ENCODE measurements around the gene NEU4. TPM values are rescaled to one million over a fixed set of nuclear protein-coding genes. Genes with fewer than 3 reads are reported as not detected.
"Not testable (repeated sequence)": the region's sequence is repeated elsewhere in the genome, so short reads cannot be mapped to it uniquely, and the experiment has no call there.

Gene NEU4
- total RNA-seq, 1 donor from 2014 or later = not detected

DNA sequence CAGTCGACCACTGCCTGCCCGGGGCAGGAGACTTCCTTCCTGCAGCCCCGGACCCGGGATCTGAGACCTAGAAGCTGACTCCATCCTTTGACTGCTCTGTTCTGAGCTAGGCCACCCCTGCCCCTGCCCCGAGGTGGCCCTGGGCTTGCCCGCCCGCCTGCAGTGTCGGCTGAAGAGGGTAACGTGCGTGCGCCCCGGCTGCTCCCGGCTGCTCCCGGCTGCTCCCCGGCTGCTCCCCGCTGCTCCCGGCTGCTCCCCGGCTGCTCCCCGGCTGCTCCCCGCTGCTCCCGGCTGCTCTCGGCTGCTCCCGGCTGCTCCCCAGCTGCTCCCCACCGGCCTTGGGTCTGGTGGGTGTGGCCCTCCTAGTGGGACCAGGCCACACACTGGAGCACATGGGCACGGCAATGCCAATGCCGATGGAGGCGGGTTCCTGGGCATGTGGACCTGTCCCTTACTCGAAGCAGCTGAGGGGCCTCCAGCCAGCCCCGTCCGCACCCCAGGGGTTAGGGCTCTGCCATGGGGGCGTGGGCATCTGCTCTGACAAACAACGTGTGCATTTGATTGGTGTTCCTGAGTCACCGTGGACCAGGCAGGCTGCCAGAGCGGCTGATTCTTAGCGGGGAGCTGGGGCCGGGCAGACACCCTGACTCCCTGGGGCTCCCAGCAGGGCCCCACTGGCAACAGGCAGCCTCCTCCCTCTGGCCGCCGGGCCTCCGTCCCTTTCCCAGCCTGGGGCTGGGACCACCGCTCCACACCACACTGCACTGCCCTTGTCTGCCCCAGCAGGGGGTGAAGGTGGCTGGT, 34.4 kb upstream of the NEU4 start:
- intact Hi-C loops (cut with DNase I) = no loop called here
- no peak for ATAC-seq
- DNase-seq (ENCODE audit: low spot score) = peak; percentile 60

DNA sequence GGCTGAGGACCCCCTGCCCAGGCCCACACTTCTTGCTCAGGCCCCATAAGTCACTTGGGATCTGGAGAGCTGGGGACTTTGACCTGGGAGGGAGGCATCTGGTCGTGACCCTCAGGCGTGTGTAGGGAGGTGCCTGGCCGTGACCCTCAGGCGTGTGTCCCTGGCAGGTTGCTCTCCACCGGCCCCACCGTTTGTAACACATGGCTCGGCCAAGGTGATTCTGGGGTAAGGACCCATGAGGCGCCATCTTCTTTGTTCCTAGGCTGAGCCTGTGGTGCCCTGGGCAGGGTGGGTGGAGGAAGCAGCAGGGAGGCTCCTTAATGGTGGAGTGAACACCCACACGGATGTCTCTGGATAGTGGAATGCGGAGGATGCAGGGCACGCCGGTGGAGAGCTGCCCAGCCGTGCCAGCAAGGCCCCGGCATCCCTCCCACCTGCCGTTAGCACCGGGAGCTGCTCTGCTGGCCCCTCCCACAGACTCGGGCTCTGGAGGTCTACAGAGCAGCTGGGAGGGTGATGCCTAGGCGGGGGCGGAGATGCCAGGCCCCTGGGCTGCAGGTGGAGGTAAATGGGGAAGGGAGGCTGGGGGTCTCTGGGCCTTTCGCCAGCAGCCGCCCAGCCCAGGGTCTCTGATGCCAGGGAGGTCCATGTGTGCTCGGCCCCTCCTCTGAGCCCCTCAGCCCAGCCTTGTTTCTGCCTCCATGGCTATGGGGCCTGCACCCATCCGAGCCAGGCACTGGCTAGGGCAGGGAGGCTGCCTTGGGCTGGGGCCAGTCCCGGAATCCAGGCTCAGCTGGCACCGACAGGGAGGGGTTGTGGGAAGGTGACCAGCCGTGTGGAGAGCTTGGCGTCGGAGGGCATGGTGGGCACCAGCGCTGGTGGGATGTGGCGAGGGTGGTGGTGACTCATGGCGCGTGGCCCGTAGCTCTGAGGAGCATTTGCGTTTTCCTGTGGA, 33.5 kb upstream of the NEU4 start:
- DNase-seq (ENCODE audit: low spot score) (peak; percentile 44), ATAC-seq (no peak)
- intact Hi-C loops (cut with DNase I) = no loop called here

DNA sequence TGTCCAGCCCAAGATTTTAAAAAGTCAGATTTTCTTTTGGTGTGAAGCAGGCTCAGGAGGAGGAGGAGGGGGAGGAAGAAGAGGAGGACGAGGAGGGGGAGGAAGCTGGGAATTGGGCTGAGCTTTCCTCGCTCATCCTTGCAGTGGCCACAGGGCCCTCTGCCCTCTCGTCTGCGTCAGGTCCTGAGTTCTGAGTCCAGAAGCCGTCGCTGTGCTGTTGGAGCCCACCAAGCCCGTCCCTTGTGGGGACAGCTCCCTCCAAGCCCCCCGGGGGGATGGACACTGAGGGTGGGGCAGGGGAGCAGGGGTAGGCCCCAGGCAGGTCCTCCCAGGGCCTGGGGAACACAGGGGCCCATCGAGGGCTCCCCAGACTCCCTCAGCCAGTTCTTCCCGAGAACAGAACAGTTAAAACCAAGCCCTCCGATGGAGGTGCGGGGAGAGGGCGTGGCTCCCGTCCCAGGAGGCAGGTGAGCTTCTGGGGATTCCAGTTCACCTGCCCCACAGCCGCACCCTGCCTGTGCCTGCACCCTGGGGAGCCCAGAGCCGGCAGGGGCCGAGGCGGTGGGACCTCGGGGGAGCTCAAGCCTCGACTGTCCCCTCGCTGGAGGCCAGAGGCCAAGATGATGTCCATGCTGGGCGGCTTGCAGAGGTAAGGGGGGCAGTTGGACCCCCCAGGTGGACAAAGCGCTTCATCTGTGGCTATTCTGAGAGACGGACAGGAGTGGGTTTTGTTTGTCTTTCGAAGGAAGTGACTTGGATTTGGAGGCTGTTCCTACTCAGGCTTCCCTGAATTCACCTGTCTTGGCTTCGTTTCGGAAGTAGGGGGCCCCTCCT, 32.4 kb upstream of the NEU4 start, which contains the start of gene GAL3ST2:
GAL3ST2 (plus strand) TSS at position 487 of the 834 bp plus-strand sequence; CDS start at position 621, 134 bp downstream.
- intact Hi-C loops (cut with DNase I) = no loop called here
- DNase-seq (ENCODE audit: low spot score) (no peak), ATAC-seq (no peak)

DNA sequence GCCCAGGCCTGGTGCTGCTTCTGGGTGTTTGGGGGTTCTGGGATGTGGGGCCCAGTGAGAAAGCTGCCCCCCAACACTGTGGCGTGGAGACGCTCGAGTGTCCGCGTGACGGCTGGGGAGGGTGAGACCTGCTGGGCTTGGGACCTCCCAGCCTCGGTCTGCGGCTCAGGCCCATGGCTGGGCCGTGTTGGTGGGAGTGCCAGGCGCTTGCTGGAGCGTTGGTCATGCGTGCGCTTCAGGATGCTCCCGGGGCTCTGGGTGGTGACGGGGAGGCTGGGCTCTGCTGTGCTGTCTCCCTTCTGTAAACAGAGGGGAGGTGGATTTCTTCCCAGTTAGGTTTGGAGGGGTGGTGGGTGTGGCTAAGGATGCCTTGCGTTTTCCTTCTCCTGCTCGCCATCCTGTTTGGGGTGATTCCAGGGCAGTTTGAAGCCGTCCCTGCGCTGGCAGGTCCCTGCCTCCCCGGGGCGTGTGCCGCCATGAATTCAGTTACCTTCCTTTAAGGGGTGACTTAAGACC, 31.8 kb upstream of the NEU4 start:
- no peak for ATAC-seq
- DNase-seq (ENCODE audit: low spot score) = no peak
- intact Hi-C loops (cut with DNase I) = no loop called here

DNA sequence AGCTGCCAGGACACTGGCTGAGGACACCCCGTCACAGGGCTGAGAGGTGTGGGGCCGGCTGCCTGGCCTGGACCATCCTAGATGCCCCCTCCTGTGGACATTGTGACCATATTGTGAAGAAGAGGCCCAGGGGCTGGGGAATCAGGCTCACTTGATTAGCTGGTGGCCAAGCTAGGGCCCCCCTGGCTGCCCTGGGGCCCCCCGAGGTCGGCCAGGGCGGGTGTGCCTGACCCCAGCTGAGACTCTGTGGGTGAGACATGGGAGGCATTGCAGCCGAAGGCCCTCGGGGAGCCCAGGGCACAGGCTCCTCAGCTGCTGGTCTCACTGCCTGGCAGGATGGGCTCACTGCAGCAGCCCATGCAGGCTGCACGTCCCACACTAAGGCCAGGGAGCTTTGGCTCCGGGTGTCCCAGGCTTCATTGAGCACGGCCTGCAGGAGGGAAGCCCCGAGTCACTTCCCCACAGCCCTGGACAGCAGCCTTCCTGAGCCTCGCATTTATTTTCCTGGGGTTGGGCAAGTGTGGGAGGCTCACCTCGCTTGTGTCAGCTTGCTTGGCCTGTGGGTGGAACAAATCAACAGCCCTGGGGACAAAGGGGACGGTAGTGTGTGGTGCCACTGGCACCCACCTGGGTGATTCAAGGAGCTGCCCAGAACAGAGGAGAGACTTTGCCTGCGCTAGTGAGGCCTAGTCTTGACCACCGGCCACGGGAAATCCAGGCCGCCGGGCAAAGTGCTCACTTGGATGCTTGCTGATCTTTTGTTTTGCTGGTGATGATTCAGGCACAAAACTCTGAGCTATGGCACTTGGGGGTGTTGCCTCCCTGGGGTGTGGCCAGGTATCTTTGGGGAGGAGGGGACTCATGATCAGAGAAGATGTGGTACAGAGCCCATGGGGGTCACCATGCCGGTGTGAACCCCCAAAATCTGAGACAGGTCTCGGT, 31.0 kb upstream of the NEU4 start:
- no peak for ATAC-seq
- intact Hi-C loops (cut with DNase I) = no loop called here
- DNase-seq (ENCODE audit: low spot score) = peak; percentile 48

DNA sequence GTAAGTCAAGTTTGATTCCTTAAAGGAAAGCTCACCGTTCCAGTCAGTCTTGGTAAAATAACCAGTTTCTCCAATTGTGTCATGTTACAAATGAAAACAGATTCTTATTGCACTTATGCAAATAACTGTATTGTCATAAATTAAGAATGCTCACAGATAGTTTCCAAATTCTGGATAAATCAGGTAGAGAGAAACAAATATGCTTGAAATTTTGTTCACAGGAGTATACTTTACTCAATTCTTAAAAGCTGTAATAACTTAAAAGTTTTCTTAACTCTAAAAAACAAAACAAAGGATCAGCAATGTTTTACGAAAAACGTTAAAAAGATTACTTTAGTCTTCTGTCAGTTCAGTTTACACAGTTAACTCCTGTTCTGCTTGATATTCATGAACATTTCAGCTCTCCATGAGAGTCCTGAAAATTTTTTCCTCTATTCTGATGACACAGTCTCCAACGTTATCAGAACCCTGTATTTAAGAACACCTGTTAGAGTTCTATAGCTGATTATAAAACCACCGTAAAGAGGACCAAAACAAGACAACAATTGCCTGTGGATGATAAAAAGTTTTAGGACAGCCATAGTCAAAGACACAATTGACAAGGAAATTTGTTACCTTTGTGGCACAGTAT, 27.9 kb upstream of the NEU4 start:
- no peak for ATAC-seq
- DNase-seq (ENCODE audit: low spot score) = no peak
- intact Hi-C loops (cut with DNase I) = no loop called here

DNA sequence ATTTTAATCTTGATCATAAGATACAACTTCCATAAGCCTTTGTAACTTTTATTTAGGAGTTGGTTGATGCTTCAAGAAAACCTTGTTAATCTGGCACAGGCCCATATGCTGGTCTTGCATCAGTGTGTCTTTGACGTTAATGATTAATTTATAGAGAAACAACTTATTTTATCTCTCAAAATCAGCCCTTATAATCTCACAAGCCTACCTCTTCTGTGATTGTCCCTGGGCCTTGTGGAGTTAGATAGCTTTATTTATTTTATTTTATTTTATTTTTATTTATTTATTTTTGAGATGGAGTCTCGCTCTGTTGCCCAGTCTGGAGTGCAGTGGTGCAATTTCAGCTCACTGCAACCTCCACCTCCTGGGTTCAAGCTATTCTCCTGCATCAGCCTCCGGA, 26.9 kb upstream of the NEU4 start:
- DNase-seq (ENCODE audit: low spot score); intact Hi-C loops (cut with DNase I); ATAC-seq: not testable (repeated sequence)

DNA sequence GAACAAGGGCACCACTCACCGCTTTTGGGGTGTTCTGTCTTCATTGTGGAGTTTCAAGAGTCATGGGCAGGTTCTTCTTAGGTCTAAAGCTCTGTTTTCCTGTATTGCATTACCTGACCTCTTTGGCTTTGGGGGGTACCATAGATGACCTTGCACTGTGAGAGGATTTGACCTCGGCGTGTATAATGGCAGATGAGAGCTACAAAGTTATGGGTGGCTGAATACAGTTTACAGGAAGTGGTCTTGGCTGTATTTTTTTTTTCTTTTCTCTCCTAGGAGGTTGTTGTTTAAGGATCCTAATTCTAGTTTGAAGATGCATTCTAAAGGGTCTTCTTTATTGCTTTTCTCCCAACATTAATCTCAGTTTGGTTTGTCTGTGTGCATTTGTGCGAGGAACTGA, 20.9 kb upstream of the NEU4 start:
- intact Hi-C loops (cut with DNase I) = no loop called here
- no peak for DNase-seq (ENCODE audit: low spot score)
- ATAC-seq = no peak

DNA sequence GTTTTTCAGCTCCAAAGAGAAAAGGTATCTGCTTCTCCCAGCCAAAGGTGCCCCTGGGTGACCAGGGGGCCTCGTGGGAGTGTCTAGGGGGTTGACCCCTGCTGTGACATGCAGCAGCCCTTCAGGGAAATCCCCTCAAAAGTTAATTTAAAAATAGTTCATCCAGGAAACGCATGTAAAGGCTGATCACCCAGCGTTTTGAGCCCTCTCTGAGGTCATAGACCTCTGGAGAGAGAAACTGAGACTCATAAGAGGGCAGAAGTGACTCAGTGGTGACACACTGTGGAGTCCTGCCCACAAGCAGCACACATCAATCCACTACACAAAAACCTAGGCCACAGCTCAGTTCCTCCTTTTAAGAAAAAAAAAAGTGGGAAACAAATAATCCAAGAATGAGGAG, 20.4 kb upstream of the NEU4 start:
- intact Hi-C loops (cut with DNase I) = no loop called here
- ATAC-seq (no peak), DNase-seq (ENCODE audit: low spot score) (no peak)

DNA sequence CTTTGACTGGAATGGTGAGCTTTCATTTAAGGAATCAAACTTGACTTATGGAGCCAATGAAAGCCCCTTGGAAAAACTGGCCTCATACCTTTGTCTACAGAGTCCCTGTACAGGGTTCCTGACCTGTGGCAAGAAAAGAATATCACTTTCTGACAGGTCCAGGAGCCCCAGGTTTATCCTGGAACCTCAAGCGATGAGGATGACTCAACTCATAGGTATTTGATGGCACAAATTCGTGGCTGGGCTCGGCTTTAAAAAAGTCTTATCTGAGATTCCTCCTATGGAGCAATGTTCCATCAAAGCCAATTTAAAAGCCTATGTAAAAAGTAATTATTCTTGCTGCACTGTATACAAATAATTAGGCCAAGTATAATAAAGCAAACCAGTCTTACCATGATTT, 17.6 kb upstream of the NEU4 start:
- DNase-seq (ENCODE audit: low spot score); intact Hi-C loops (cut with DNase I); ATAC-seq: not testable (repeated sequence)

DNA sequence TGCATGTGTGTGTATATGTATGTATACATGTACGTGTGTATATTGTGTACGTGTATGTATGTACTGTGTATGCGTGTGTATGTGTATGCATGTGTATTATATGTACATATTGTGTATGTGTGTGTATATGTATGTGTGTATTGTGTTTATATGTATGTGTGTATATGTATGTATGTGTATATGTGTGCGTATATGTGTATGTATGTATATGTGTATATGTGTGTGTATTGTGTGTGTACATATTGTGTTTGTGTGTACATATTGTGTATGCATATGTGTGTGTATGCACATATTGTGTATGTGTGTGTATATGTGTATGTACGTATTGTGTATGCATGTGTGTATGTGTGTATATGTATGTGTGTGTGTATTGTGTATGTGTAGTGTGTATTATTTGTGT, 15.6 kb upstream of the NEU4 start:
- intact Hi-C loops (cut with DNase I) = no loop called here
- no peak for ATAC-seq
- DNase-seq (ENCODE audit: low spot score) = no peak

DNA sequence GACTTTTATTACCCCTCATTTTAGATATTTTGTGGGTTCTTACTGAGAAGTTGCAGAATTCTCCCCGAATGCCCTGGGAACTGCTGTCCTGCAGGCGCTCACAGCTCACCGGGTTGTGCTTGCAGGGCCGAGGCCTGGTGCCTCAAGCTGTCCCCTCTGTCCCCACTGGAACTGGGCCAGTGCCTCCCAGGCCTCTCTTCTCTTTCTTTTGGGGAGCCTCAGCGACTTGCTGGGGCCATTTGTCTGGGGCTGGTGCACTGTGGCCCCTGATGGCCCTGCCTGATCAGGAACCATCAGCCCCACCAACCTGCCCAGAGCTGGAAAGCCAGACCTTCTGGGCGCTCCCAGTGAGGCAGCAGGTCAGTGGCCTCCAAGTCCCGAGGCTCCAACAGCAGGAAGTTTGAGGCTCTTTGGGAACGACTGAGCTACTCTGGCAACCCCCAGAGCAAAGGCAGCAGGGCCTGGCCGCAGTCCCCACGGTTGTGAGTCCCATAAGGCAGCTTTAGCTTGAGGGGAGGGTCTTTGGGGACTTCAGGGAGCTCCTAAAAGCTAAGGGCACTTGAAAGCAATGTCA, 14.7 kb upstream of the NEU4 start:
- ATAC-seq (no peak), DNase-seq (ENCODE audit: low spot score) (no peak)
- intact Hi-C loops (cut with DNase I) = no loop called here

DNA sequence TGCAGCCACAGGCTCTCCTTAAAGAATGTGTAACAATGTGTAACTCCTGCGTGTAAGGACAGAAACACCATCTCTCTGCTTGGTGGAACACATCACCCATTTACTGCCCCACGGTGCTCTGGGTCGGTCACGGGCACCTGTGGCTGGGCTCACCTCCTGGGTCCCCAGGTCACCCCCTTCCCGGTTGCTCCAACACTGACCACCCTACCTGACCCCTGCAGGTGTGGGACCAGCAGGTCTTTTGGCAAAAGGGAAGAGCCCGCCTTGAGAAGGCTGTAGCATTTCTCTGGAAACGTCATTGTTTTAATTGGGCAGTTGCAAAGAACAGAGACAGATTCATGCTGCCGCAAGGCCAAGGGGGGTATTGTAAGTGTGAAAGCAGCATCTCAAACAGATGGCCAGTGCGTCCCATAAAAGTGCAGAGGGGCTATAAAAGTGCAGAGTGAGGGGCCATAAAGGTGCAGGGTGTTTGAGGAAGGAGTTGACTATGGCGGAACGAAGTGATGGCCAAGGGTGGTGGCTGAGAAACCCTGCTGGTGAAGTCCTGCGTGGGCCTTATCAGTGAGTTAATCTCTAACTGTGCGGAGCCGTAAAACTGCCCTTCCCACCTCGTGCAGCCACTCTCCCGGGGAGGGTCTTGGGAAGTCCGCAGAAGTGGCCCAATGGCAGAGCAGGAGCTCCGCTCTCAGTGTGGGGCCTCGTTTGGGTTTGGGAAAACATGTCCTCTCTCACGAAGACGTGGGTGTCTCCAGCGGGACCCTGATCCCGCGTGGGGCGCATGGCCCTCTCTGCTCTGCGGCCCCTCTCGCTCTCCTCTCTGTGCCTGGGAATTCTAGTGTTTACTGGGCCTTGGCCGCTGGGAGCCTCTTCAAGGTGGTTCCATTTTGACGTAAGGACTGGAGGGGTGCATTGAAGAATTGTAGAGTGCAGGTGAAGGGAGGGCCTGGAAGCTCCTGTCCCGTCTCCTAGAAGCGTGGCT, 13.7 kb upstream of the NEU4 start:
- ATAC-seq = no peak
- no peak for DNase-seq (ENCODE audit: low spot score)
- intact Hi-C loops (cut with DNase I) = no loop called here

DNA sequence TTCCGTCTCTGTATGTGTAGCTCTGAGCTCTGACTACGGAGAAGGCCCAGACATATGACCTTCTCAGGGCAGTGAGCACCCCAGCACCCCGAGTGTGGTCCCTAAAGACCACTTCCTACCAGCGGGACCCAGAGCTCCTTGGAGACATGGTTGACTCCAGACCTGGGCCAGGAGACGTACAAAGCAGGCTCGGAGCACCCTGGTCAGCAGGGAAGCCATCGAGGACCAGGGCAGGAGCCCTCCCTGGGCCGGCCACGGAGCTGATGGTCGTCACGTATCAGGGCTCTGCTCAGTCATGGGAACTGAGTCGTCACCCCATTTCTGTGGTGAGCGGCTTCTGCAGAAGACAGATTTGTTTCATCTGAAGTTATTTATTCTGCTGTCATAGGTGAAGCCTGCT, 12.8 kb upstream of the NEU4 start:
- no peak for ATAC-seq
- intact Hi-C loops (cut with DNase I) = no loop called here
- DNase-seq (ENCODE audit: low spot score) = no peak

DNA sequence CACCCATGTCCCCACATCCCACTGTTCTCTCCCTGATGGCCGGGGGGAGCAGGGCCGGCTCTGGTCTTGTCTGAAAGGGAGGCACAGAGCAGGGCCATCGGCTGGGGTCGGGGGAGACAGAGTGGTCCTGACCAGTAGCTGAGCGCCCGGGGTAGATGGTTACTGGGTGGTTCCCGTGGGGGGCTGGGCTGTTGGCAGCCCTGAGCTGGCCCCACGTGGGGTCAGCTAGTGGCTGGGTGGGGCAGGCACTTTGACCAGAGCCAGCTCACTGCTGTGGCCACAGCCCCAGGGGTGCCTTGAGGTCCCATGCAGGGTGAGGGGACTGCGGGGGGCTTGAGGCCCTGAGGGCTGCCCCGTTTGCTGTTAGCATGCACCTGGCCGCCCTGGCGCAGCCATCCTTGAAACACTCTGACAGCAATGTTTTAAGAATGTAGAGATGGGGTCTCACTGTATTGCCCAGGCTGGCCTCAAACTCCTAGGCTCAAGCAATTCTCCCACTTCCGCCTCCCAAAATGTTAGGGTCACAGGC, 12.3 kb upstream of the NEU4 start:
- ATAC-seq = no peak

More for the DNA sequence above, 12.3 kb upstream of the NEU4 start:
- no peak for DNase-seq (ENCODE audit: low spot score)
- intact Hi-C loops (cut with DNase I) = no loop called here
